HG02870 (cell line): ENCODE results near the gene HEPHL1.

Experiments used
- ATAC-seq: cut with Tn5 transposase; IDR thresholded peaks from one replicate; pipeline ENCODE4 v1.9.1; 2021; ENCODE audit warnings: mild to moderate bottlenecking, moderate library complexity; ENCODE audit not compliant: unreplicated experiment

The HEPHL1 gene

DNA sequence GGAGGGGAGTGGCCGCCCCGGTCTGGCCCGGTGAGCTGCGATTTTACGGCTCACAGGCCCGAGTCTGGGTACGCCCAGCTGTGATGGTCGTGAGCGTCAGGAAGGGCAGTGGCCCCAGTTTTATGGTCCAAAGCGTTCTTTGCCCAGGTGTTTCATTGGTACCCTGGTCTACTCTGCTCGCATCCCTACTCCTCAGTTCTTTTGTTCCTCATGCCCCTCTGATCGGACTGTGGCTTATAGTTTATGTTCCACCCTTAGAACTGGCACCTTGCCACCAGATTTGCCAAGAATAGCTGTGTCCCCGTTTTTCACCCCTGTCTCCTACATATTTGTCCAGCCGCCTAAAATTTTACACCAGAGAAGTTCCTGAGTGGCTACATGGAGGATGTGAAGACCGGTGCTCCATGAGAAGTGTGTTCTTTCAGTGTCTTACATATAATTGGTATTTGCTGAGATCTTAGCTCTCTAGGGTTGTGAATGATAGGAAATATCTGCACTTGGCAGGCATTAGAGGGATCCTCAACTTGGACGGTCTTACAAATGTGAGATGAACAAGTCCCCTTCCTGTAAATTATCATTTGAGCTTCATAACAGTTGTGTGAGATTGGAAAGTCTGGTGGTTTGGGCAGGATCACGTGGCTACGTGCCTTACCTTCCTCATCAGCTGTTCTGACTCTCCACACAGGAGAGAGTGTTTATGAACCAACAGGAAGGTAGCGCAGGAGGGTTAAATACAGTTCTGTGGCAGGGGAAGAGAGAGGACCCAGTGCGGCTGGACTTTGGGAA lies 108.6 kb downstream of the HEPHL1 start:
- ATAC-seq = no peak

DNA sequence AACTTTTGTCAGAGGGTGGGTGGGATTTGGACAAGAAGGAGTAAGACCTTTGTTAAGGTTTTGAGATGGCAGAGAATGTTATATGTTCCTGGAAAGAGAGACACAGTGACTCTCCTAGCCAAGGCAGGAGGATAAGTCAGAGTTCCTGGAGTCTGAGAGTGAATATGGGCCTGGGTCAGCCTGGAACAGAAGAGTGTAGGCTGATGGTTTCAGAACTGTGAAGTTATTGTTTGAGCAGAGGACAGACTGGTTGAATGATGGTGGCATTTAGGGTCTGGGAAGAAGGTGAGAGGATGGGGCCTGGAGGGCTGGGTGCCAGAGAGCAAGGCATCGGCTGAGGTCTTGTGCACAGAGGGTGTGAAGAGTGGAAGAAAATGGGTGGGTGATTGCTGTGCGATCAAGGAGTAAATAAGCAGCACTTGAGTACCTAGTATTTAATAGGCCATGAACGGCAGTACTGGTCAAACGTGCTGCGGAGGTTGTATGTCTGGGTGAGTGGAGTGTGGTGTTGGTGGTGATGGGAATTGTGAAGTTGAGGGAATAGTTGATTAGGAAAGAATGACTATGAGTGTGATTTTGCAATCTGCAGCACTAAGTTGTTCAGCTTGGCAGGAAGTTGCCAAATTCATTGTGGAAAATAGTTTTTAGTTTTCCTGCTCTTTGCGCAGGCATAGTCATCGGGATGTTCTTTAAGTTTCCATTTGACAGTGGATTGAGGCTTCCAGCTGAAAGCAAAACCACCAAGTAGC lies 109.3 kb downstream of the HEPHL1 start:
- ATAC-seq = no peak

DNA sequence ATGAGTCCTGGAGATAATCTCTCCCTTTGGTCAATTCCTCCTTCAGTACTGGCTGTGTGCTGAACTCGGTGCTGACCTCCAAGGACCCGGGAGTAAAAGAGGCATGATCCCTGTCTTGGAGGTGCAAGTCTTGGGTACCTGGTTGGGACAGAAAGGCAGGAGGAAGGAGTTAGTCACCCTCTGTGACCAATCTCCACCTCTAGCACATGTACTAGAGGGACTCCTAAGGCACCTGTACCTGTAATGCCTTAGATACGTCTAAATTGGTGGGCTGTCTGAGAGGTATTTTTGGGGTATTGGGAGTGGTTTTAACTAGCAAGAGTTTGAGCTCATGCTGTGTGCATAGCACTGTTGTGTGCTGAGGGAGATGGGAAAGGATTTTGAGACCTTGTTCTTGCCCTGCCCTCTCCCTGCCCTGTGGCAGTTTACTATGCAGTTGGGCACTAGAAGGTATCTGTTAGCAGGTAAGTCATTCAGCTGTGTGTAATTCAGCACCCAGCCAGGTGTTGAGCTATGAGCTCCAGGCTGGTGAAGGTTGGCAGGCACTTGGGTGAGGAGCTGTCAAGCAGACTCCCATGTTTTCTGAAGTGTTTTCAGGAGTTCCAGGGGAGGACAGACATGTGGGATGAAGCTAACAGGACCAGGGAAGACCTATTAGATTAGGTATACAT lies 110.0 kb downstream of the HEPHL1 start:
- ATAC-seq = no peak

DNA sequence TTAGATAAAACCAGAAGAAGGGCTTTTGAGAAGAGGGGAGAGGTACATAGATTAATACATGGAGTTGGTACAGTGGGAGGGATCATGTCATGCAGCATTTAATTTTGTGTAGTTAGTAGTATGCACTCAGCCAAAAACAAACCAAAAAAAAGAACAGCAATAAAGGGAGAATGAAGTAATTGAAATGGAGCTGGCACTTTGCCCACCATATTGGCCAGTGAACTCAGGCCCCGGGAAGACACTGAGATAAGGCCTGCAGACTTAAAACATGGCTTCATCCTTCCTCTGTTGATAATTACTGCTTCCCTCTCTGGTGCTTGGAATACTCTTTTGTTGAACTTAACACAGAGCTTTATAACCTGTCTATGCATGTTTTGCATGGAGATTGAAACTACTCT lies 110.6 kb downstream of the HEPHL1 start:
- no peak for ATAC-seq

DNA sequence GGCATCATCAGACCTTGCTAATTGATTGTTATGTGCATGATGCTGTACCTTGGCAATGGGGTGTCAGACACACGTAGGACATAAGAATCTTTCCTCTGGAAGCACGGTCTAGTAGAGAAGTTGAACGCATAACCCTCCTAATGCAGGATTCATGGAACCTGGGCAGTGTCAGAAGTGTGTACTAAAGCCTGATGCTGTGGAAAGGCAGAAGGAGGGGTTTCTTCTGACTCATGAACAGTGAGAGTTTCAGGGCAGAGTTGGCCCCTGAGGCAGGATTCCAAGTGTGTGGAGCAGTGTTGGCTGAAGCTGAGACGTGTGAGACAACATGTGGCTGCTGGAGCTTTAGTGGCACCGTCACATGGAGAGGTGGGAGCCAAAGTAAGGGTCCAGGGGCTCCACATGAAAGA lies 111.0 kb downstream of the HEPHL1 start:
- ATAC-seq = no peak

DNA sequence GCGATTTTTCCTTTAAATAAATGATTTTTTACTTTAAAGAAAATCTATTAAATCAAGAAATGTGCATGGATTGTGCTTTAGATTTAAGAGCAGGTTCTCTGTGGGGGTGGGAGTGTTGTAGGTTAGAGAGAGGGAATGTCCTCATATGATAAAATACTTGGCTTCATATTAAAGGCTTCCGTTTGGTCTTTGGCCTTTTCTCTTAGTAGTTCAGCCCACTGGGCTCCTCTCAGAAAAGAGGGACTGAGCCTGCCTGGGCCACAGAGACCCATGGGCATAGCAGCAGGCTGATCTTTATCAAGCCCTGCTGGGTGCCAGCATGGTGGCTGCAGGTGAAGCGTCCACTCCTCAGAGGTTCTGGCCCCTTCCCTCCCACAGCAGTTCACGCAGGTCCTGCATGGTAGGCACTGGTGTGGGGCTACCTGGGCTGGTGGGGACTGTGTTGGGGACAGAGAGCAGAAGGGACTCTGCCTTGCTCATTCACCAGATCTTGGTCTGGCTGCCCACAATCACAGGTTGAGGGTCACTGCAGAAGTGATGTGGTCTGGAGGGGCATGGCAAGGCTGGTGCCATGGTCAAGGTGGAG lies 111.8 kb downstream of the HEPHL1 start:
- no peak for ATAC-seq

DNA sequence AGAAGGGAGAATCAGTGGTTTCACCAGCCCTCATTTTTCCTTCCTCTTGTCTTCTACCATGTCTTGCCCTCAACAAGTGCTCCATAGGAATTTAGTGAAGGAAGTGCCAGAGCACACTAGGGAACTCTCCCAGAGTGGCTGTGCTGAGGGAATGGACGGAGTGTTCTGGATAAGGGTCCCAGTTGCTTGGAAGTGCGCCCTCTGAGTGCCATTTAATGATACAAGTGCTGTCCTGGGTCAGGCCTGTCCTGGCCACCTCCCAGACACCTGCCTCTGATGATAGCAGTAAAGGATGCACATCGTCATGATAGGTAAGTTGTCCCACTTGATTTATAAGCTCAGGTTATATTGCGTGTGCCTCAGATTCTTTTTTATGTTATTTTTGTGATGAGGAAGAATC lies 112.6 kb downstream of the HEPHL1 start:
- ATAC-seq = no peak

DNA sequence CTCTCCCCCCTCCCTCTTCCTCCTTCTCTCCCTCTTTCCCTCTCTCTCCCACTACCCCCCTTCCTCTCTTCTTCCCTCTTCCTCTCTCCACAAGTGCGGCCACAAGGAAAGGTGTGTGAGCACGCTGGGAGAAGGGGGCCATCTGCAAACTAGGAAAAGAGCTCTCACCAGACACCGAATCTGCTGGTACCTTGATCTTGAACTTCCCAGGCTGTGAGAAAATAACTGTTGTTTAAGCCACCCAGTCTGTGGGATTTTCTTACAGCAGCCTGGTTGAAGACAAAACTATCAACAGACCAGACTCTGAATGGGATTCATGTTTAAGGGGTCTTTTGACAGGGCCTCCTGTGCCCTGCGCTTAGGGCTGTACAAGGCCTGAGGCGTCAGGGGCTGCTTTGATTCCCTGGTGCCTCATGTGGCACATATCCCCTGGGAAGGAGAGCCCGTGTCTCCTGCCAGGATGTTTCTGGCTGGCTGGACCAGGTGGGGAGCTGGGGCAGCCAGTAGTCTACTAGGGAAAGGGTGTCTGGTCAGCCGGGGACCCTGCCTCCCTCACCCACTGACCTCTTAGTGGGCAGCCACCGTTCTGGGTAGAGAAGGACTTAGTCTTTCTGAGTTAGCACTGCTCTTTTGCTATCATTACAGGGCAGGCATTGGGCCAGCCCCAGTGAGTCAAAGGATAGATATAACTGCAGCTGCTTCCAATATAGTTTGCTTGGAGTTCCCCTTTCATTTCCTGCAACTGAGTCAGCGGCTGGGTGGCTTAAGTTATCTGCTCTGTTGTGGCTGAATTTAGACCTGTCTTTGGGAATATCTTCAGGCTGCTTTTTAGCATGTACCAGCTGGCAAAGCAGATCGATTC lies 113.7 kb downstream of the HEPHL1 start:
- ATAC-seq = peak; percentile 62

DNA sequence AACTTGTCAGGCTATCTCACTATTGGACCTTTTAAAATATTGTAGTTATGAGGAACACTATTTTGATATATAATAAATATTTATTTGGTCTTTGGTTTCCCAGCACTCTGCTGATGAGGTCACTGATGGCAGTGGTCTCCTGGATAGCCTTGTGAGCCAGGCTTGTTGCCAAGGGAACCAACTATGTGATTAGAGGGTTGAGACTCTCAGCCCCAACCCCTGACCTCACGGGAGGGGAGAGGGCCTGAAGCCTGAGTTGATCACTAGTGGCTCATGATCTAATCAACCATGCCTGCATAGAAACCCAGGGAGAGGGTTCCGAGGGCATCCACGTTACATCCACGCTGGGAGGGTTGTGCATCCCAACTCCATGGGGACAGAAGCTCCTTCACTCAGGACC lies 118.3 kb downstream of the HEPHL1 start:
- no peak for ATAC-seq

DNA sequence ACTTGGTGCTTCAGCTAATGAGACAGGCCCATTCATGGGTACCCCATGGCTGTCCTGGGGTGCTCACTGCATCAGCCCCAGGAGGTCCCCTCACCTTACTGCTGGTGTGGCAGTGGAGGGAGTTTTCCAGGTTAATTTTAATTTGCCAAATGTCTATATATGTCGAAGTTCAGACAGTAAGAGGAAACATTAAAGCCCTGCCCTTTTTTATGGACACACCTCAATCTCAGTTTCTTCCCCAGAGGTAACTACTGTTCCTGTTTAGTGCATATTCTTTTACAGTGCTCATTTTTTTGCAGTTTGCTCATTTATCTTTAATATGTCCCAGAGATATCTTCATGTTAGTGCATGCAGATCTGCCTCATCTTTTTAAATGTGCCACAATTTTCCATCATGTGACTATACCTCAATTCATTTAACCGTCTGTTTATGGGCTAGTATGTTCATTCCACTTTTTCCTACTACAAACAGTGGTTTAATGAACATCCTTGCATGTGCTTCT lies 119.1 kb downstream of the HEPHL1 start:
- ATAC-seq = no peak

DNA sequence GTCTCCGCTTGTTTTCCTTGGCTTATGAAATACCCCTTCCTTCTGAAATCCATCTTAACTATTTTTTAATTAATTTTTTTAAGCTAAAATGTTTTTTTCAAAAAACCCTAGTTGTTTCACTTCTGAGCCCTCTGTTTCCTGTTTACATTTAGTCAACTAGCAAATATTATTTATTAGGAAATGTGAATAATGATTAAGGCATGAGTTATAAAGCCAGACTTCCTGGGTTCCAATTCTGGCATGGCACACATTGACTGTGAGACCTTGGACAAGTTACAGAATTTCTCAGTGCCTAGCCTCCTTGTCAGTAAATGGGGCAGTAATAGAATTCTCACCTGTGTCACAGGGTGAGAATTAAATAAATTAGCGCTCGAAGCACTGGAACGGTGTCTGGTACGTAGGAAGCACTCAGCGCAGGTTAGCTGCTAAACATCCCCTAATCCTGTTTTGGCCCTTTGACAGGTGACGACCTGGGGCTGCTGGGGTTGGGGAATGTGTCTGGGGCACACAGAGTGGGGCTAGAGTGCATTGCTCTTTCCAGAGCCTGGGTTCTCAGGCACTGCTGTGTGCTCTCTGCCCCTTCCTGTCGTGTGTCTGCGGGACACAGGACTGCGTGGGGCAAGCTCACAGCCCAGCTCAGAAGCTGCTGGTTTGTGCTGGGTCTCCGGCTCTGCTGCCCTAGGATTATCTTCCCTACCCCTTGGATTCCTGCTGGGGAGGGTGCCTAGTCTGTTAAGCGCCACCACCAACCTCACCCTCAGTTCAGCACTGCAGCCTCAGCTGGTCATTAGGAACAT lies 120.6 kb downstream of the HEPHL1 start:
- ATAC-seq = no peak

DNA sequence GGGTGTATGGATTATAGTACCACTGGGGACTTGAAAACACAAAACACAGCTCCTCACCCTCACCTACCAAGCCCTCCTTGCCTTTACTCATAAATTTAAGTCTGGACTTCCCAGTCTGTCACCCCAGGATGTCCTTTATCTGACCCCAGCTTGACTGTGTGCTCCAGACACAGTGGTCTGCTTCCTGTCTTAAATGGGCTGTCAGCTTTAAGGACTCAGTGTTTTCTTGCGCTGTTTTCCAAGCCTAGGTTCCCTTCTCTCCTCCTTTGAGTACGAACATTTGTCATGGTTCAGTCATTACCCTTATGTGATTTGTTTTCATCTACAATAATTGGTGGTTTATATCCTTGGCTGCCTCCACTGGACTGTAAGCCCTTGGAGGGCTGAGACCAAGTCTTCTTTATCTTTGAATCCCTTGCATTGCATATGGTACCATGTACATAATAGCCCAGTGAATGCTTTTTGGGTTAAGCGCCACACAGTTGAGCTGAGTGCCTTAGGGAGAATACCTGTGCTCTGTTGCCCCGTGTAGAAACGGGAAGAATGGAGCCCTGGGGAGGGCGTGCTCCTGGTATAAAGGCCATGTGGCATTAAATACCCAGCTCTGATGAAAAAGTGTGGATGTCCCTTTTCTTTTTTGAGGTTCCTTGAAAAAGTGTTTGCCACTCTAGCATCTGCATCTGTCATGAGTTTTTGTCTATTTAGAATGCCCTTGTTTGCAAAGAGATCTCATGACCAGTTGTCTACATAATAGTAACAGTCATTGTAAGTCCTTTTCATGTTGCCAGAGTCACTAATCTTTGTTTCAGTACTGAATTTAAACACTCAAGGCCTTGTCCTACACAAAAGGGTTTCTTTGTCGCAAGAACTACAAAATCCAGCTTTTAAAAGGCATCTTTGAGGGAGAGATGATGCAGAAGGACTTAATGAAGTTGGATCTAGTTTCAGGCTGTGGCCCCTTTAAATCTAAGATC lies 121.4 kb downstream of the HEPHL1 start:
- no peak for ATAC-seq

DNA sequence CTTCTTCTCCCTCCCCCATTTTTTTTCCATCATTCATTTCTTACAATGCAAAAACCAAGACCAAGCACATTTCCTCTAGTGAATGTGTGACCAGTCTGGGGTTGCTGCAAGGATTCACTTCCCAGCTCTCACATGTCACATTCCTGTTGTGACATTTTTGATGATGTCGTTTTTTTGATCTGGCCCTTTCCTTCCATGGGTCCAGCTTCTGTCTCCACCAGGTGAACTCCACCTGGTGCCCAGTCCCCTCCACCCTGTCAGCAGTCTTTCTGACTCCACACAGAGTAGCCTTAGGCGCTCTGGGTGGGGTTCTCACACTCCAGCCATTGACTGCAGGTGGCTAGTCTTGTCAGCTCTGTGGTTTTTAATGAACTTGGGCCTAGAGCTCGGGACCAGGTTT lies 123.1 kb downstream of the HEPHL1 start:
- no peak for ATAC-seq

DNA sequence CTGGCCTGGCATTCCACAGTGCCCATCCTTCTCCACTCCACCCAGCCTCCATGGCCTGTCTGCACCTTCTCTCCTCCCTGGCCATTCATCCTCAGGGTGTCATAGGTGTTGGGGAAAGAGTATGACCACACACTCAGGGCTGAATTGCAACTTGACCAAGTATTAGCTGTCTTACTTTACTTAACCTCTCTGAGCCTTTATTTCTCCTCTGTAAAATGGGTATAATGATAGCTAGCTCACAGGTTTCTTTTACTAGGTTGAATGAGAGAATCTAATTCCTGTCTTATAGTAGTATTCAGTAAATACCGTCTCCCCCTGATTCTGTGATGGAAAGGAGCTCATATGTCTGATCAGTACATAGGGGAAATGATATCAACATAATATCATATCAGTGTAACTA lies 123.5 kb downstream of the HEPHL1 start:
- no peak for ATAC-seq

DNA sequence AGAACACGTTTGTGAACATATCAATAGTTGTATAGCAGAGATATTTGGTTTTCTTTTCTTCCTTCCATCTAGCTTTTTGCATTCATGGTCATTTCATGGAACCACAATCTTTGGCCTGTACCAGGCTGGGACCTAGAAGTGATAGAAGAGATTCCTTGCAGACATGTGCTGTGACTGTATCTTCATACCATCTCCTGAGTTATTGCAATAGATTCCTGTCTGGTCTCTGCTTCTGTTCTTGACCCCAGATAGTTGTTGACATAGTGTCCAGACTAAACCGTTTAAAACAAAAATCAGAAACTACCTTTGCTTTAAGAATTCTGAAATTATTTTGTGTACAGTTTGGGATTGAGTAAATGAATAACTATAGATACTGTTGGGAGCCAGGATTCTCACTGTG lies 124.3 kb downstream of the HEPHL1 start:
- ATAC-seq = no peak

DNA sequence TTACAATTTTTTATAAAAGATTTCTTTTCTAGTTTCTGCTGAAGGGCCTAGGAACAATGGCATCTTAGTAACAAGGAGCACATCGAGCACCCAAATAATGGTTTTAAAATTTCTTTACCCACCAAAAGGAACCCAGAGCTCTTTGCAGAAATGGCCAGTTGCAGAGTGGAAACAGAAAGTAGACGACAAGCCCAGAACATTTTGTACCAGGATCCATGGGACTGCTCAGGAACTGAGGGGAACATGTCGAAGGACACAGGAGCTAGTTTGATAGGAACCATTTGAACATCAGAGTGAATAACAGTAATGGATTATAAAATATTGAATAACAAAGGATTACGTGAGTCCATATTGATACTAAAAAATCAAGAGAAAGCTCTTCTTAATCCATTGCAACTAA lies 124.8 kb downstream of the HEPHL1 start:
- ATAC-seq = no peak

DNA sequence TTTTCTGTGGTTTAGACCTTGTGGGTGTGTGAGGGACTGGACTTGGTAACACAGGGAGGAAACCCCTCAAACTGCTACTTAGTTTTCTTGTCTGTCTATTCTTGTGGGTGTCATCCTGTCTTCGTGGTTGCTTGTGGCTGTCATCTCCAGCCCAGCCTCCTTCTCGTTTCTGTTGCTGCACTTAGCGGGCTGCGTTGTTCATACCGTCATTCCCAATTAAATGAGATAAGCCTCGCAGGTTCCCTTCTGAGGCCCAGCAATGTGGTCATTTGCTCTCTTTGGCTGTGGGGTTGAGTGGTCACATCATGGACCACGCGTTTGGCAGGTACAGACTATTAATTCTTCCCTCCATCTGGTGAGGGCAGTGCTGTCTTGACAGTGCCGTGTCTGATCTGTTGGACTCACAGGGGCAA lies 126.3 kb downstream of the HEPHL1 start:
- peak; percentile 42 for ATAC-seq

DNA sequence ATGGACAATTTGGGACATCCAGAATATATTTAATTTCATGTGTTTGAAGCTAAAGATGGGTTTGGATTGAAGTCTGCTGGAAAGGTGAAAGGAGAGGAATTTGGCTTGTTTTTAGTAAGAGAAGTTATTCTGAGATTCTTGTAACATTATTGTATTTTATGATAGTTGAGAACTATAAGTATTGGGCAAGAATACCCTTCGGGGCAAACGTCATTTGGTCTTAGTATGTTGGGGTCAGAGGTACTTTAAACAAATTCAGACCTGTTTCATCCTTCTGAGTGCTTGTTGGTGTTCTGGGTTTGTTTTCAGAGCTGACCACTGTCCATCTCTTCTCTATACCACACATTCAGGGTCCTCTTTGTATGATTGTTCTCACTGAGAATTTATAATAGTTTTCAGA lies 127.0 kb downstream of the HEPHL1 start:
- no peak for ATAC-seq
